C4-2B (cell line): ENCODE data around the gene MBD1.

Source experiments
- H3K27ac ChIP-seq: fragments of 450-650 bp; 2 replicates; pipeline ENCODE4 v1.5.1; 2017
- CTCF ChIP-seq: fragments of 450-650 bp; conservative IDR thresholded peaks from 2 replicates; pipeline ENCODE4 v1.5.1; 2017; ENCODE audit warnings: mild to moderate bottlenecking
- ZFX ChIP-seq: fragments of 450-650 bp; IDR thresholded peaks from 2 replicates; pipeline ENCODE4 v1.6.1; 2017

Gene MBD1

GRCh38 chr18:50287441-50288347 lies 6.4 kb upstream of the MBD1 start, which contains the start of gene CXXC1:
Gene CXXC1, minus strand, starts transcription at chr18:50287692. Its CDS starts 103 bp downstream, at chr18:50287589.
- TF ChIP-seq CTCF (peak; percentile 42), ZFX (no peak)
- H3K27ac ChIP-seq, result peak within 1 kb of the TSS; percentile 76

GRCh38 chr18:50287028-50287440 lies 5.7 kb upstream of the MBD1 start:
- H3K27ac ChIP-seq, result peak overlapping the region; percentile 76
- TF ChIP-seq ZFX (no peak), CTCF (no peak)

GRCh38 chr18:50286391-50287027 lies 5.2 kb upstream of the MBD1 start:
- peak overlapping the region; percentile 76 for H3K27ac ChIP-seq
- TF ChIP-seq ZFX, result no peak
- TF ChIP-seq CTCF, result no peak

- no peak overlapping the region for H3K27ac ChIP-seq
- TF ChIP-seq CTCF (no peak), ZFX (no peak)
Observed at GRCh38 chr18:50285631-50286321, 4.5 kb upstream of the MBD1 start.

GRCh38 chr18:50285071-50285470 lies 3.7 kb upstream of the MBD1 start:
- TF ChIP-seq CTCF (no peak), ZFX (no peak)
- no peak overlapping the region for H3K27ac ChIP-seq

GRCh38 chr18:50284255-50284885 lies 3.0 kb upstream of the MBD1 start:
- no peak for TF ChIP-seq CTCF
- no peak for TF ChIP-seq ZFX
- H3K27ac ChIP-seq, result no peak overlapping the region
